ENCODE measurements around the gene DOCK1.

DNA sequence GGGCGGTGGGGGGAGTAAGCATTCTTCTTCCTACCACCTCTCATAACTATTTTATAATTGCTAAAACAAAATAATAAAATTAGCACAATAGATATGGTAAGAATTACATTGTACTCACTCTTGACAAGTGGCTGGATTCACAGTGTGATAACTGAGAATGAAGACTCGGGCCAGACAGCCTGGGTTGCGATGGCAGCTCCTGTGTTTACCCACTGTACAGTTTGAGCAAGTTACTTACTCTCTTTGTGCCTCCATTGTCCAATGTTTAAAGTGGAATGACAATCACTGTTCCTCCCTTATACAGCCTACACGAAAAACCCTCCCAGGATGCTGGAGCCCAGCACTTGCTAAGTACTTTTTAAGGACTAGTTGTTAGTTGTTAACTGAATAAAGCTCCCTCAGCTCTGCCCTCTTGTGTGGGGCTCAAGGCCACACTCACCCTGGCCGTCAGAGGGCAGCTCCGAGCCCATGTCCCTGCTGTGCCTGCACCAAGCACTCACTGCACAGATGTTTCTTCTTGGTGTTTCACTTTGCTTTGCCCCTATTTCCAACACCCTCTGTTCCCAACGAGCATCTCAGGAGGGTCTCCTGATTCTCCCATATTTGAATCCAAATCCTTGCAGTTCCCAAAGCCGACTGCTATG, 587.5 kb downstream of the DOCK1 start:
- TF ChIP-seq, protein P1, sequence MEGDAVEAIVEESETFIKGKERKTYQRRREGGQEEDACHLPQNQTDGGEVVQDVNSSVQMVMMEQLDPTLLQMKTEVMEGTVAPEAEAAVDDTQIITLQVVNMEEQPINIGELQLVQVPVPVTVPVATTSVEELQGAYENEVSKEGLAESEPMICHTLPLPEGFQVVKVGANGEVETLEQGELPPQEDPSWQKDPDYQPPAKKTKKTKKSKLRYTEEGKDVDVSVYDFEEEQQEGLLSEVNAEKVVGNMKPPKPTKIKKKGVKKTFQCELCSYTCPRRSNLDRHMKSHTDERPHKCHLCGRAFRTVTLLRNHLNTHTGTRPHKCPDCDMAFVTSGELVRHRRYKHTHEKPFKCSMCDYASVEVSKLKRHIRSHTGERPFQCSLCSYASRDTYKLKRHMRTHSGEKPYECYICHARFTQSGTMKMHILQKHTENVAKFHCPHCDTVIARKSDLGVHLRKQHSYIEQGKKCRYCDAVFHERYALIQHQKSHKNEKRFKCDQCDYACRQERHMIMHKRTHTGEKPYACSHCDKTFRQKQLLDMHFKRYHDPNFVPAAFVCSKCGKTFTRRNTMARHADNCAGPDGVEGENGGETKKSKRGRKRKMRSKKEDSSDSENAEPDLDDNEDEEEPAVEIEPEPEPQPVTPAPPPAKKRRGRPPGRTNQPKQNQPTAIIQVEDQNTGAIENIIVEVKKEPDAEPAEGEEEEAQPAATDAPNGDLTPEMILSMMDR (IDR thresholded peaks at IDR 0.05): peak; percentile 14; the same call in 1 of the 2 replicates
- no peak for TF ChIP-seq JUND (IDR thresholded peaks at IDR 0.05)
- no peak for TF ChIP-seq SIN3A (IDR thresholded peaks at IDR 0.05; ENCODE audit: borderline replicate concordance, low read depth, low read length)
- no peak for TF ChIP-seq FOSL2 (IDR thresholded peaks at IDR 0.05; ENCODE audit: borderline replicate concordance, low read depth)
- TF ChIP-seq ELF1 (IDR thresholded peaks at IDR 0.05): no peak
- no peak for TF ChIP-seq POLR2AphosphoS5 (IDR thresholded peaks at IDR 0.05; ENCODE audit: low read depth, low read length)
- no peak for TF ChIP-seq FOXM1 (IDR thresholded peaks at IDR 0.05; ENCODE audit: low read depth)
- TF ChIP-seq, protein P2, sequence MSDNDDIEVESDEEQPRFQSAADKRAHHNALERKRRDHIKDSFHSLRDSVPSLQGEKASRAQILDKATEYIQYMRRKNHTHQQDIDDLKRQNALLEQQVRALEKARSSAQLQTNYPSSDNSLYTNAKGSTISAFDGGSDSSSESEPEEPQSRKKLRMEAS (IDR thresholded peaks at IDR 0.05; ENCODE audit: low read depth): no peak
- no peak for TF ChIP-seq YY1 (IDR thresholded peaks at IDR 0.05; ENCODE audit: low read depth)
- TF ChIP-seq EP300 (IDR thresholded peaks at IDR 0.05; ENCODE audit: borderline replicate concordance in 1 of 2, low read depth in 1 of 2, low read length in 1 of 2): no peak
- TF ChIP-seq, protein P3, sequence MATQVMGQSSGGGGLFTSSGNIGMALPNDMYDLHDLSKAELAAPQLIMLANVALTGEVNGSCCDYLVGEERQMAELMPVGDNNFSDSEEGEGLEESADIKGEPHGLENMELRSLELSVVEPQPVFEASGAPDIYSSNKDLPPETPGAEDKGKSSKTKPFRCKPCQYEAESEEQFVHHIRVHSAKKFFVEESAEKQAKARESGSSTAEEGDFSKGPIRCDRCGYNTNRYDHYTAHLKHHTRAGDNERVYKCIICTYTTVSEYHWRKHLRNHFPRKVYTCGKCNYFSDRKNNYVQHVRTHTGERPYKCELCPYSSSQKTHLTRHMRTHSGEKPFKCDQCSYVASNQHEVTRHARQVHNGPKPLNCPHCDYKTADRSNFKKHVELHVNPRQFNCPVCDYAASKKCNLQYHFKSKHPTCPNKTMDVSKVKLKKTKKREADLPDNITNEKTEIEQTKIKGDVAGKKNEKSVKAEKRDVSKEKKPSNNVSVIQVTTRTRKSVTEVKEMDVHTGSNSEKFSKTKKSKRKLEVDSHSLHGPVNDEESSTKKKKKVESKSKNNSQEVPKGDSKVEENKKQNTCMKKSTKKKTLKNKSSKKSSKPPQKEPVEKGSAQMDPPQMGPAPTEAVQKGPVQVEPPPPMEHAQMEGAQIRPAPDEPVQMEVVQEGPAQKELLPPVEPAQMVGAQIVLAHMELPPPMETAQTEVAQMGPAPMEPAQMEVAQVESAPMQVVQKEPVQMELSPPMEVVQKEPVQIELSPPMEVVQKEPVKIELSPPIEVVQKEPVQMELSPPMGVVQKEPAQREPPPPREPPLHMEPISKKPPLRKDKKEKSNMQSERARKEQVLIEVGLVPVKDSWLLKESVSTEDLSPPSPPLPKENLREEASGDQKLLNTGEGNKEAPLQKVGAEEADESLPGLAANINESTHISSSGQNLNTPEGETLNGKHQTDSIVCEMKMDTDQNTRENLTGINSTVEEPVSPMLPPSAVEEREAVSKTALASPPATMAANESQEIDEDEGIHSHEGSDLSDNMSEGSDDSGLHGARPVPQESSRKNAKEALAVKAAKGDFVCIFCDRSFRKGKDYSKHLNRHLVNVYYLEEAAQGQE (IDR thresholded peaks at IDR 0.05; ENCODE audit: low read depth, low read length): no peak

Data from SK-N-SH (cell line).